ENCODE data around the gene PXDN.

PXDN gene

GRCh38 chr2:1609485-1610095 is 134.7 kb downstream of the PXDN start:
- Histone ChIP-seq H3K4me1 (ENCODE audit: low read depth, poor library complexity, severe bottlenecking) (no peaks in the 10 kb centered on the region), H3K4me3 (IDR thresholded peaks at IDR 0.05; ENCODE audit: insufficient read depth, low read depth, low read length) (no peak overlapping the region), H3K27ac (no peak overlapping the region), H3K4me2 (no peak overlapping the region), H4K20me1 (ENCODE audit: insufficient read depth) (no peaks in the 10 kb centered on the region), H3K79me2 (ENCODE audit: insufficient read depth, low read depth) (no peaks in the 10 kb centered on the region), H3K9ac (no peak overlapping the region), H2AFZ (ENCODE audit: low read depth) (no peak overlapping the region), H3K27me3 (ENCODE audit: insufficient read depth, low read depth) (no peaks in the 10 kb centered on the region), H3K36me3 (ENCODE audit: insufficient read depth) (no peaks in the 10 kb centered on the region)
- TF ChIP-seq CTCF (conservative IDR thresholded peaks at IDR 0.05; ENCODE audit: low read depth, low read length): no peak

- Histone ChIP-seq H3K79me2 (ENCODE audit: insufficient read depth, low read depth) (no peaks in the 10 kb centered on the region), H3K4me2 (no peak overlapping the region), H3K9ac (no peak overlapping the region), H3K36me3 (ENCODE audit: insufficient read depth) (no peaks in the 10 kb centered on the region), H3K4me3 (IDR thresholded peaks at IDR 0.05; ENCODE audit: insufficient read depth, low read depth, low read length) (no peak overlapping the region), H3K27ac (no peak overlapping the region), H2AFZ (ENCODE audit: low read depth) (no peak overlapping the region), H3K4me1 (ENCODE audit: low read depth, poor library complexity, severe bottlenecking) (no peaks in the 10 kb centered on the region), H4K20me1 (ENCODE audit: insufficient read depth) (no peaks in the 10 kb centered on the region), H3K27me3 (ENCODE audit: insufficient read depth, low read depth) (no peaks in the 10 kb centered on the region)
- no peak for TF ChIP-seq CTCF (conservative IDR thresholded peaks at IDR 0.05; ENCODE audit: low read depth, low read length)
Observed at GRCh38 chr2:1609040-1609439, 135.3 kb downstream of the PXDN start.

GRCh38 chr2:1607971-1608688 is 136.2 kb downstream of the PXDN start:
- TF ChIP-seq CTCF (conservative IDR thresholded peaks at IDR 0.05; ENCODE audit: low read depth, low read length): no peak
- H3K4me1 ChIP-seq (ENCODE audit: low read depth, poor library complexity, severe bottlenecking): no peaks in the 10 kb centered on the region
- no peaks in the 10 kb centered on the region for H3K27me3 ChIP-seq (ENCODE audit: insufficient read depth, low read depth)
- no peak overlapping the region for H3K4me3 ChIP-seq (IDR thresholded peaks at IDR 0.05; ENCODE audit: insufficient read depth, low read depth, low read length)
- H3K79me2 ChIP-seq (ENCODE audit: insufficient read depth, low read depth): no peaks in the 10 kb centered on the region
- no peak overlapping the region for H2AFZ ChIP-seq (ENCODE audit: low read depth)
- no peak overlapping the region for H3K9ac ChIP-seq
- no peak overlapping the region for H3K27ac ChIP-seq
- H4K20me1 ChIP-seq (ENCODE audit: insufficient read depth): no peaks in the 10 kb centered on the region
- no peaks in the 10 kb centered on the region for H3K36me3 ChIP-seq (ENCODE audit: insufficient read depth)
- no peak overlapping the region for H3K4me2 ChIP-seq

GRCh38 chr2:1607236-1607920 is 136.9 kb downstream of the PXDN start:
- no peaks in the 10 kb centered on the region for H4K20me1 ChIP-seq (ENCODE audit: insufficient read depth)
- H3K4me2 ChIP-seq: no peak overlapping the region
- no peaks in the 10 kb centered on the region for H3K36me3 ChIP-seq (ENCODE audit: insufficient read depth)
- no peak overlapping the region for H2AFZ ChIP-seq (ENCODE audit: low read depth)
- no peak overlapping the region for H3K27ac ChIP-seq
- no peak overlapping the region for H3K9ac ChIP-seq
- TF ChIP-seq CTCF (conservative IDR thresholded peaks at IDR 0.05; ENCODE audit: low read depth, low read length): no peak
- H3K79me2 ChIP-seq (ENCODE audit: insufficient read depth, low read depth): no peaks in the 10 kb centered on the region
- H3K4me1 ChIP-seq (ENCODE audit: low read depth, poor library complexity, severe bottlenecking): no peaks in the 10 kb centered on the region
- H3K27me3 ChIP-seq (ENCODE audit: insufficient read depth, low read depth): no peaks in the 10 kb centered on the region
- H3K4me3 ChIP-seq (IDR thresholded peaks at IDR 0.05; ENCODE audit: insufficient read depth, low read depth, low read length): no peak overlapping the region
